Measurements from ENCODE around the gene MYEOV. TPM values are rescaled to one million over a fixed set of nuclear protein-coding genes. Genes with fewer than 3 reads are reported as not detected.

The MYEOV gene
- total RNA-seq, 4 donors from 2014 or later: 4.8 to 26.7 (median 9.4) TPM

- TF ChIP-seq EP300 (IDR thresholded peaks at IDR 0.05): no peak
- TF ChIP-seq CTCF (IDR thresholded peaks at IDR 0.05): no peak
- TF ChIP-seq POLR2A (IDR thresholded peaks at IDR 0.05): no peak
- Histone ChIP-seq H3K4me3 (no peak overlapping the region), H3K9me3 (no peaks in the 10 kb centered on the region), H3K4me1 (peaks cover 0 to 15% (median 0%) of the 10 kb centered on the region in 4 donors), H3K27me3 (no peaks in the 10 kb centered on the region), H3K36me3 (no peaks in the 10 kb centered on the region), H3K27ac (no peak overlapping the region)
- DNase-seq (ENCODE audit: low spot score in 2 of 2): no peak
- 32 to 50% methylated on average over 12 of the region's 12 CpGs for WGBS, 2 donors
Measured at GRCh38 chr11:69267395-69267805, 26.6 kb upstream of the MYEOV start.

GRCh38 chr11:69268911-69269310 is 25.0 kb upstream of the MYEOV start:
- no peak for TF ChIP-seq EP300 (IDR thresholded peaks at IDR 0.05)
- no peak for TF ChIP-seq POLR2A (IDR thresholded peaks at IDR 0.05)
- no peak for TF ChIP-seq CTCF (IDR thresholded peaks at IDR 0.05)

GRCh38 chr11:69269388-69269787 is 24.6 kb upstream of the MYEOV start:
- DNase-seq (ENCODE audit: low spot score in 2 of 2): no peak
- WGBS, 2 donors: 70 to 88% methylated on average over 4 of the region's 4 CpGs
- TF ChIP-seq POLR2A (IDR thresholded peaks at IDR 0.05): no peak
- no peak for TF ChIP-seq EP300 (IDR thresholded peaks at IDR 0.05)
- TF ChIP-seq CTCF (IDR thresholded peaks at IDR 0.05): no peak

More at GRCh38 chr11:69268911-69269310, 25.0 kb upstream of the MYEOV start:
- WGBS, 2 donors: 84 to 88% methylated on average over 9 of the region's 9 CpGs
- Histone ChIP-seq H3K4me3 (no peak overlapping the region), H3K9me3 (no peaks in the 10 kb centered on the region), H3K4me1 (peaks cover 0 to 15% (median 0%) of the 10 kb centered on the region in 4 donors), H3K36me3 (no peaks in the 10 kb centered on the region), H3K27me3 (no peaks in the 10 kb centered on the region), H3K27ac (no peak overlapping the region)
- DNase-seq (ENCODE audit: low spot score in 2 of 2): no peak

GRCh38 chr11:69269926-69270697 is 23.8 kb upstream of the MYEOV start:
- H3K4me3 ChIP-seq: no peak overlapping the region
- no peaks in the 10 kb centered on the region for H3K27me3 ChIP-seq
- H3K27ac ChIP-seq: no peak overlapping the region
- WGBS, 2 donors: 83 to 87% methylated on average over 20 to 21 of the region's 21 CpGs
- H3K4me1 ChIP-seq: peaks cover 0 to 20% (median 0%) of the 10 kb centered on the region in 4 donors
- no peaks in the 10 kb centered on the region for H3K9me3 ChIP-seq
- TF ChIP-seq EP300 (IDR thresholded peaks at IDR 0.05) (no peak), CTCF (IDR thresholded peaks at IDR 0.05) (no peak), POLR2A (IDR thresholded peaks at IDR 0.05) (no peak)
- DNase-seq (ENCODE audit: low spot score in 2 of 2): no peak
- no peaks in the 10 kb centered on the region for H3K36me3 ChIP-seq

More at GRCh38 chr11:69269388-69269787, 24.6 kb upstream of the MYEOV start:
- Histone ChIP-seq H3K27ac (no peak overlapping the region), H3K36me3 (no peaks in the 10 kb centered on the region), H3K9me3 (no peaks in the 10 kb centered on the region), H3K27me3 (no peaks in the 10 kb centered on the region), H3K4me3 (no peak overlapping the region), H3K4me1 (peaks cover 0 to 17% (median 0%) of the 10 kb centered on the region in 4 donors)

GRCh38 chr11:69270941-69271340 is 23.0 kb upstream of the MYEOV start:
- TF ChIP-seq EP300 (IDR thresholded peaks at IDR 0.05) (no peak), POLR2A (IDR thresholded peaks at IDR 0.05) (no peak), CTCF (IDR thresholded peaks at IDR 0.05) (no peak)
- 89 to 94% methylated on average over 7 of the region's 7 CpGs for WGBS, 2 donors
- Histone ChIP-seq H3K27ac (no peak overlapping the region), H3K4me1 (peaks cover 0 to 20% (median 0%) of the 10 kb centered on the region in 4 donors), H3K9me3 (no peaks in the 10 kb centered on the region), H3K27me3 (no peaks in the 10 kb centered on the region), H3K4me3 (no peak overlapping the region), H3K36me3 (no peaks in the 10 kb centered on the region)
- no peak for DNase-seq (ENCODE audit: low spot score in 2 of 2)
